SK-N-SH (cell line): ENCODE results near the gene MUC20.

ENCODE experiments used
- TF ChIP-seq, protein P1 (sequence below): fragments of 200-600 bp; sonication (generic); IDR thresholded peaks from 2 replicates; pipeline ENCODE4 v1.6.1; 2017; ENCODE audit warnings: antibody characterized with exemption, mild to moderate bottlenecking, moderate library complexity
- TF ChIP-seq, protein P2 (sequence below): IDR thresholded peaks from 2 replicates; pipeline ENCODE4 v1.6.1; 2012; ENCODE audit warnings: mild to moderate bottlenecking, low read depth, low read length, moderate library complexity

DNA sequence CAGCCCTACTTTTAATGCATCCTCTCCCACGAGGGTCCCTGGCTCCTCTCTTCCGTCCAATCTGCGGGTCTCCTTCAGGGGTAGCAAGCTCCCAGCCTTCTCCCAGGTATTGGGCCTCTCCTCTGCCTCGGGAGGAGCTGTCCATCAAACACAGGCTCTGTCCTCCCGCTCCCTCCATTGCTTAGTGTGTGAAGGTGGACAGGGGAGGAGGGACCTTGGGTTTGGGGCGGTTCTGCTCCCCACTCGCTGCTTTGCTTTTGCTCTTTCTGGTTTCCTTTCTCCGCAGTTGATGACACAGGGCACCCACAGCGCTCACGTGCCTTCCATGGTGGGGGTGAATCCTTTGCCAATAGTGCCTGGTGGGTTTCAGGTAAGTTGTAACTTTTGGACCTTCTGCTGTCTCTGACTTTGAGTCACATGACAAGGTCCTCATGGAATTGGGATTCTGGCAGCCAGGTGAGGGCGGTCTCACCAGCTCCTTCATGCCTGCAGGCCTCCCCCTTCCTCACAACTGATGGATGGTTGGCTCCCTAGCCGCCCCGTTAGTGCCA lies 18.9 kb downstream of the MUC20 start:
- TF ChIP-seq, protein P1, sequence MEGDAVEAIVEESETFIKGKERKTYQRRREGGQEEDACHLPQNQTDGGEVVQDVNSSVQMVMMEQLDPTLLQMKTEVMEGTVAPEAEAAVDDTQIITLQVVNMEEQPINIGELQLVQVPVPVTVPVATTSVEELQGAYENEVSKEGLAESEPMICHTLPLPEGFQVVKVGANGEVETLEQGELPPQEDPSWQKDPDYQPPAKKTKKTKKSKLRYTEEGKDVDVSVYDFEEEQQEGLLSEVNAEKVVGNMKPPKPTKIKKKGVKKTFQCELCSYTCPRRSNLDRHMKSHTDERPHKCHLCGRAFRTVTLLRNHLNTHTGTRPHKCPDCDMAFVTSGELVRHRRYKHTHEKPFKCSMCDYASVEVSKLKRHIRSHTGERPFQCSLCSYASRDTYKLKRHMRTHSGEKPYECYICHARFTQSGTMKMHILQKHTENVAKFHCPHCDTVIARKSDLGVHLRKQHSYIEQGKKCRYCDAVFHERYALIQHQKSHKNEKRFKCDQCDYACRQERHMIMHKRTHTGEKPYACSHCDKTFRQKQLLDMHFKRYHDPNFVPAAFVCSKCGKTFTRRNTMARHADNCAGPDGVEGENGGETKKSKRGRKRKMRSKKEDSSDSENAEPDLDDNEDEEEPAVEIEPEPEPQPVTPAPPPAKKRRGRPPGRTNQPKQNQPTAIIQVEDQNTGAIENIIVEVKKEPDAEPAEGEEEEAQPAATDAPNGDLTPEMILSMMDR, result no peak
- TF ChIP-seq, protein P2, sequence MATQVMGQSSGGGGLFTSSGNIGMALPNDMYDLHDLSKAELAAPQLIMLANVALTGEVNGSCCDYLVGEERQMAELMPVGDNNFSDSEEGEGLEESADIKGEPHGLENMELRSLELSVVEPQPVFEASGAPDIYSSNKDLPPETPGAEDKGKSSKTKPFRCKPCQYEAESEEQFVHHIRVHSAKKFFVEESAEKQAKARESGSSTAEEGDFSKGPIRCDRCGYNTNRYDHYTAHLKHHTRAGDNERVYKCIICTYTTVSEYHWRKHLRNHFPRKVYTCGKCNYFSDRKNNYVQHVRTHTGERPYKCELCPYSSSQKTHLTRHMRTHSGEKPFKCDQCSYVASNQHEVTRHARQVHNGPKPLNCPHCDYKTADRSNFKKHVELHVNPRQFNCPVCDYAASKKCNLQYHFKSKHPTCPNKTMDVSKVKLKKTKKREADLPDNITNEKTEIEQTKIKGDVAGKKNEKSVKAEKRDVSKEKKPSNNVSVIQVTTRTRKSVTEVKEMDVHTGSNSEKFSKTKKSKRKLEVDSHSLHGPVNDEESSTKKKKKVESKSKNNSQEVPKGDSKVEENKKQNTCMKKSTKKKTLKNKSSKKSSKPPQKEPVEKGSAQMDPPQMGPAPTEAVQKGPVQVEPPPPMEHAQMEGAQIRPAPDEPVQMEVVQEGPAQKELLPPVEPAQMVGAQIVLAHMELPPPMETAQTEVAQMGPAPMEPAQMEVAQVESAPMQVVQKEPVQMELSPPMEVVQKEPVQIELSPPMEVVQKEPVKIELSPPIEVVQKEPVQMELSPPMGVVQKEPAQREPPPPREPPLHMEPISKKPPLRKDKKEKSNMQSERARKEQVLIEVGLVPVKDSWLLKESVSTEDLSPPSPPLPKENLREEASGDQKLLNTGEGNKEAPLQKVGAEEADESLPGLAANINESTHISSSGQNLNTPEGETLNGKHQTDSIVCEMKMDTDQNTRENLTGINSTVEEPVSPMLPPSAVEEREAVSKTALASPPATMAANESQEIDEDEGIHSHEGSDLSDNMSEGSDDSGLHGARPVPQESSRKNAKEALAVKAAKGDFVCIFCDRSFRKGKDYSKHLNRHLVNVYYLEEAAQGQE, result no peak
